Activated T-helper 1 cell treated with anti-CD3 and anti-CD28 coated beads, Interleukin-12 subunit alpha, Interleukin-12 subunit beta, Interleukin-2, Interleukin-4 antibody, amounts not matched to agents 30 ng/mL and 10 ng/mL and 1 ng/mL, durations not matched to agents 14 hours and 24 hours and 36 hours (primary cell): Measurements from ENCODE around the gene SERPINE1. TPM values are rescaled to one million over a fixed set of nuclear protein-coding genes. Genes with fewer than 3 reads are reported as not detected.
A peak's percentile ranks its signal among the peaks of the same experiment; 100 is the strongest.

Experiments used
- DNase-seq: peaks from one replicate; pipeline ENCODE4 v3.0.0; 2021; ENCODE audit warnings: low spot score
- H3K27ac Mint-ChIP-seq: one replicate; pipeline ENCODE4 v1.8.0; 2021; ENCODE audit warnings: mild to moderate bottlenecking, mixed read lengths
- H3K27me3 Mint-ChIP-seq: one replicate; pipeline ENCODE4 v1.8.0; 2022; ENCODE audit warnings: mild to moderate bottlenecking, moderate library complexity, mixed read lengths; ENCODE audit not compliant: insufficient read depth
- H3K36me3 Mint-ChIP-seq: one replicate; pipeline ENCODE4 v1.8.0; 2021; ENCODE audit warnings: low read depth, mixed read lengths
- H3K4me1 Mint-ChIP-seq: one replicate; pipeline ENCODE4 v1.8.0; 2021; ENCODE audit warnings: low read depth, mixed read lengths
- H3K4me3 Mint-ChIP-seq: one replicate; pipeline ENCODE4 v1.8.0; 2021; ENCODE audit warnings: mild to moderate bottlenecking, moderate library complexity, mixed read lengths
- H3K9me3 Mint-ChIP-seq: one replicate; pipeline ENCODE4 v1.8.0; 2021; ENCODE audit warnings: mixed read lengths
- intact Hi-C: fragments of 100-400 bp; cut with micrococcal nuclease; formaldehyde crosslinking; loops from one replicate; pipeline ENCODE4 v1.15.1; 2024
- total RNA-seq: library from RNA; stranded (reverse); gene quantifications from 2 replicates; pipeline ENCODE4 v1.2.3, GENCODE V29; 2022

Gene SERPINE1
- total RNA-seq, 1 donor from 2014 or later: 0.36 TPM

DNA sequence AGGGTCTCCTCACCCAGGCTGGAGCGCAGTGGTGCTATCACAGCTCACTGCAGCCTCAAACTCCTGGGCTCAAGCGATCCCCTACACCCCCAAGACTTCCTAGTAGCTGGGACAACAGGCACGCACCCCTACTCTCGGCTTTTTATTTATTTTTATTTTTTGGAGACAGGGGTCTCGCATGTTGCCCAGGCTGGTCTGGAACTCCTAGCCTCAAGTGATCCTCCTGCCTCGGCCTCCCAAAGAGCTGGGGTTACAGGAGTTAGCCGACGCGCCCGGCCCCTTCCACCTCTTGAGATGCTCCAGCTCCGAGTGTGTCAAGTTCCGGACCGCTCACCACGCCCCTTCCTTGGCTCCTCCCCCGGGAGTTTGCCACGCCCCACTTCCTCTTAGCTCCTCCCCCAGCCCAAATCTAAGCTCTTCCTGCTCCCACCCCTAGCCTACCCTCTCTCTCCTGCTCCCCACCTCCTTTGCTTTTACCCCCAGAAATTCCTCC, 46.9 kb downstream of the SERPINE1 start:
- peaks cover 85% of the 10 kb centered on the region for H3K27me3 Mint-ChIP-seq
- no peaks in the 10 kb centered on the region for H3K36me3 Mint-ChIP-seq
- H3K9me3 Mint-ChIP-seq: no peaks in the 10 kb centered on the region
- peak; percentile 69 for DNase-seq
- H3K27ac Mint-ChIP-seq: no peak overlapping the region
- H3K4me1 Mint-ChIP-seq: peaks cover 40% of the 10 kb centered on the region
- peak overlapping the region; percentile 65 for H3K4me3 Mint-ChIP-seq
- intact Hi-C loops: loop anchor here (1.0 to 10.0 kb wide), 4 partner anchors 8 to 209 kb away; partner anchors contain the start of genes MUC12 and VGF

DNA sequence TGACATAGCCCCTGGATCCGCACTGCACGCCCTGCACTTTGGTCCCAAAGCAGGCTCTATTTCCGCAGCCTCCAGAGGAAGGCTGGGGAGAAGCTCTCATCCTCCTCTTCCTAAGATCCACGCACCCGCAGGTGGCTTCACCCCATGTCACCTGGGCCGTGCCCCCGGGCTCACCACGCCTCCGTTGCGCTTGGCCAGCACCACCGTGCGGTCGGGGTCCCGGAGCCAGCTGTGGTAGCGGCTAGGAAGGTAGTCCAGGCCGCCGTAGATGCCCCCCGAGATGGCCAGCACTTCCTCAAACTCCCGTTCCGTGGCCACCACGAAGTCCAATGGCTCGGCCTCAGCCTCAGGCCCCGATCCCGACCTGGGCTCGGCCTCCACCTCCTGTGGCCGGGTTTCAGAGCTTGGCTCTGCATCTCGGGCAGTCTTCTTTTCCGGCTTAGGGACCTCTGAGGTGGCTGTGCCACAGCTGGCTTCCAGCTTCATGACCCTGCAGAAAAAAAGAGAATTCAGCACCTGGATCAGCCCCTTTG, 47.5 kb downstream of the SERPINE1 start:
- peak overlapping the region; percentile 65 for H3K4me3 Mint-ChIP-seq
- H3K4me1 Mint-ChIP-seq: peaks cover 34% of the 10 kb centered on the region

GRCh38 chr7:101175664-101176063, 48.8 kb downstream of the SERPINE1 start:
- H3K27me3 Mint-ChIP-seq: peaks cover 79% of the 10 kb centered on the region
- peaks cover 24% of the 10 kb centered on the region for H3K4me1 Mint-ChIP-seq
- no peaks in the 10 kb centered on the region for H3K9me3 Mint-ChIP-seq
- H3K27ac Mint-ChIP-seq: no peak overlapping the region
- H3K36me3 Mint-ChIP-seq: no peaks in the 10 kb centered on the region
- H3K4me3 Mint-ChIP-seq: no peak overlapping the region
- intact Hi-C loops: loop anchor here (10.0 kb wide), 2 partner anchors 129 to 211 kb away; partner anchors contain the start of gene MUC12
- DNase-seq: no peak

More for the DNA sequence above, 47.5 kb downstream of the SERPINE1 start:
- H3K27me3 Mint-ChIP-seq: peaks cover 85% of the 10 kb centered on the region
- intact Hi-C loops: loop anchor here (1.0 to 10.0 kb wide), 4 partner anchors 8 to 210 kb away; partner anchors contain the start of genes MUC12 and VGF
- DNase-seq: no peak
- H3K36me3 Mint-ChIP-seq: no peaks in the 10 kb centered on the region
- no peaks in the 10 kb centered on the region for H3K9me3 Mint-ChIP-seq
- H3K27ac Mint-ChIP-seq: no peak overlapping the region

- Mint-ChIP-seq H3K4me1 (peaks cover 18% of the 10 kb centered on the region), H3K9me3 (no peaks in the 10 kb centered on the region), H3K27ac (no peak overlapping the region), H3K4me3 (no peak overlapping the region), H3K36me3 (no peaks in the 10 kb centered on the region), H3K27me3 (peaks cover 79% of the 10 kb centered on the region)
- intact Hi-C loops: loop anchor here (10.0 kb wide), 2 partner anchors 127 to 213 kb away; partner anchors contain the start of gene MUC12
- DNase-seq: no peak
Measured at GRCh38 chr7:101177644-101178043, 50.7 kb downstream of the SERPINE1 start.

- peaks cover 15% of the 10 kb centered on the region for H3K4me1 Mint-ChIP-seq
- DNase-seq: no peak
- H3K4me3 Mint-ChIP-seq: no peak overlapping the region
- H3K27ac Mint-ChIP-seq: no peak overlapping the region
- intact Hi-C loops: loop anchor here (10.0 kb wide), 2 partner anchors 126 to 214 kb away; partner anchors contain the start of gene MUC12
- no peaks in the 10 kb centered on the region for H3K36me3 Mint-ChIP-seq
- peaks cover 68% of the 10 kb centered on the region for H3K27me3 Mint-ChIP-seq
- H3K9me3 Mint-ChIP-seq: no peaks in the 10 kb centered on the region
Measured at GRCh38 chr7:101179117-101179516, 52.2 kb downstream of the SERPINE1 start.

DNA sequence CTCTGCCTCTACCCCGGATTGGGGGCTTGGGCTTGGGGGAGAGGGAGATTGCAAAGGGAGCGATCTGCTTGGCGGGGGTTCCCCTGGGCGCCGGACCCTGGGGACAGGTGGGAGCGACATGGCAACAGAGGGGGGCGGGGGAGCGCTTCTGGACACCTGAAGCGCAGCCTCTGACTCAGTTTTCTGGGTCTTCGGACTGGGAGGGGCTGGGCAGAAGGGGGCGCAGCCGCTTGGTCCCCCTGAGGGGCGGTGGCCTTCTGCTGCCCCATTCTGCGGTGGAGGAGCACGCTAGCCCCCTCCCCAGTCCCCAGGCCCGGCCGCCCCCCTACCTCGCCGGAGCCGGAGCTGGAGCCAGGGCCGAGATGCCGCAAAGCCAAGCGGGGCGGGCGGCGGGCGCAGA, 52.8 kb downstream of the SERPINE1 start:
- no peaks in the 10 kb centered on the region for H3K9me3 Mint-ChIP-seq
- peaks cover 9% of the 10 kb centered on the region for H3K4me1 Mint-ChIP-seq
- no peak overlapping the region for H3K4me3 Mint-ChIP-seq
- no peak for DNase-seq
- H3K27ac Mint-ChIP-seq: no peak overlapping the region
- H3K27me3 Mint-ChIP-seq: peaks cover 63% of the 10 kb centered on the region
- no peaks in the 10 kb centered on the region for H3K36me3 Mint-ChIP-seq
- intact Hi-C loops: loop anchor here (10.0 kb wide), 2 partner anchors 125 to 215 kb away; partner anchors contain the start of gene MUC12

GRCh38 chr7:101180130-101180755, 53.3 kb downstream of the SERPINE1 start, which contains the start of gene NAT16:
Gene NAT16, minus strand, starts transcription at chr7:101180293. Its CDS starts 5,486 bp downstream, at chr7:101174807.
- intact Hi-C loops: no loop called here
- peaks cover 58% of the 10 kb centered on the region for H3K27me3 Mint-ChIP-seq
- H3K4me3 Mint-ChIP-seq: no peak within 1 kb of the TSS
- H3K9me3 Mint-ChIP-seq: no peaks in the 10 kb centered on the region
- DNase-seq: no peak
- no peak within 1 kb of the TSS for H3K27ac Mint-ChIP-seq
- peaks cover 9% of the 10 kb centered on the region for H3K4me1 Mint-ChIP-seq
- no peaks in the 10 kb centered on the region for H3K36me3 Mint-ChIP-seq

- no peak overlapping the region for H3K4me3 Mint-ChIP-seq
- no peak for DNase-seq
- peaks cover 9% of the 10 kb centered on the region for H3K4me1 Mint-ChIP-seq
- no peak overlapping the region for H3K27ac Mint-ChIP-seq
- peaks cover 27% of the 10 kb centered on the region for H3K27me3 Mint-ChIP-seq
- no peaks in the 10 kb centered on the region for H3K9me3 Mint-ChIP-seq
- intact Hi-C loops: no loop called here
- no peaks in the 10 kb centered on the region for H3K36me3 Mint-ChIP-seq
Measured at GRCh38 chr7:101185258-101185839, 58.4 kb downstream of the SERPINE1 start.

DNA sequence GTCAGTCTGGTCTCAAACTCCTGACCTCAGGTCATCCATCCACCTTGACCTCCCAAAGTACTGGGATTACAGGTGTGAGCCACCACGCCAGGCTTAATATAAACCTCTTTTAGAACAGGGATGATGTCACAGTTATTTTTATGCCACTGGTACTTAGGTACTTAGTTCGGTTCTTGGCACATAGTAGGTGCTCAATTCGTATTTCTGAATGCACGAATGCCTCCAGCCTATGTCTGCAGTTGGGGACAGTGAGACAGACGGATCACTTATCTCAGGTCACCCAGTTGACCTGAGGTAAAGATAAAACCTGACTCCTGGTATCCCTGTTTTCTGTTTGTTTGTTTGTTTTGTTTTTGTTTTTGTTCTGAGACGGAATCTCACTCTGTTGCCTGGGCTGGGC, 59.3 kb downstream of the SERPINE1 start:
- no peak for DNase-seq
- Mint-ChIP-seq H3K27ac (no peak overlapping the region), H3K4me1 (peaks cover 9% of the 10 kb centered on the region), H3K27me3 (peaks cover 20% of the 10 kb centered on the region), H3K36me3 (no peaks in the 10 kb centered on the region), H3K9me3 (no peaks in the 10 kb centered on the region), H3K4me3 (no peak overlapping the region)
- intact Hi-C loops: no loop called here

- no peaks in the 10 kb centered on the region for H3K9me3 Mint-ChIP-seq
- H3K4me3 Mint-ChIP-seq: no peak overlapping the region
- no peak overlapping the region for H3K27ac Mint-ChIP-seq
- no peak for DNase-seq
- H3K36me3 Mint-ChIP-seq: no peaks in the 10 kb centered on the region
- peaks cover 9% of the 10 kb centered on the region for H3K4me1 Mint-ChIP-seq
- intact Hi-C loops: no loop called here
- H3K27me3 Mint-ChIP-seq: peaks cover 17% of the 10 kb centered on the region
Measured at GRCh38 chr7:101186844-101187428, 60.0 kb downstream of the SERPINE1 start.
